GM21723 (cell line): Measurements from ENCODE around the gene SNX2.
"Not testable (repeated sequence)": the region's sequence is repeated elsewhere in the genome, so short reads cannot be mapped to it uniquely, and the experiment has no call there.

Experiments
- ATAC-seq: cut with Tn5 transposase; IDR thresholded peaks from one replicate; pipeline ENCODE4 v1.9.1; 2021; ENCODE audit warnings: mild to moderate bottlenecking, moderate library complexity; ENCODE audit not compliant: unreplicated experiment

Gene SNX2

GRCh38 chr5:122774861-122775549, at the start of gene SNX2:
Gene SNX2, plus strand, starts transcription at chr5:122775080. Its CDS starts 24 bp downstream, at chr5:122775104.
- peak; percentile 89 for ATAC-seq

- peak; percentile 47 for ATAC-seq
Measured at GRCh38 chr5:122727112-122727541, 47.8 kb upstream of the SNX2 start.

- ATAC-seq = no peak
Measured at GRCh38 chr5:122730037-122730436, 44.8 kb upstream of the SNX2 start.

GRCh38 chr5:122730456-122730855, 44.4 kb upstream of the SNX2 start:
- no peak for ATAC-seq

GRCh38 chr5:122736086-122736845, 38.6 kb upstream of the SNX2 start:
- ATAC-seq = peak; percentile 92

GRCh38 chr5:122738088-122738487, 36.8 kb upstream of the SNX2 start:
- no peak for ATAC-seq

- no peak for ATAC-seq
Measured at GRCh38 chr5:122741681-122742080, 33.2 kb upstream of the SNX2 start.

GRCh38 chr5:122743261-122743660, 31.6 kb upstream of the SNX2 start:
- ATAC-seq = no peak

GRCh38 chr5:122745597-122745996, 29.3 kb upstream of the SNX2 start:
- no peak for ATAC-seq

- no peak for ATAC-seq
Measured at GRCh38 chr5:122749886-122750285, 25.0 kb upstream of the SNX2 start.

- no peak for ATAC-seq
Measured at GRCh38 chr5:122751293-122751782, 23.5 kb upstream of the SNX2 start.

- ATAC-seq = no peak
Measured at GRCh38 chr5:122753500-122753899, 21.4 kb upstream of the SNX2 start.

GRCh38 chr5:122755783-122756182, 19.1 kb upstream of the SNX2 start:
- ATAC-seq = no peak

GRCh38 chr5:122756264-122756911, 18.5 kb upstream of the SNX2 start:
- peak; percentile 89 for ATAC-seq

- ATAC-seq = peak; percentile 58
Measured at GRCh38 chr5:122757285-122757684, 17.6 kb upstream of the SNX2 start.

GRCh38 chr5:122759241-122760070, 15.4 kb upstream of the SNX2 start:
- ATAC-seq = no peak

GRCh38 chr5:122760236-122760635, 14.6 kb upstream of the SNX2 start:
- no peak for ATAC-seq

- no peak for ATAC-seq
Measured at GRCh38 chr5:122761115-122761514, 13.8 kb upstream of the SNX2 start.

- ATAC-seq = not testable (repeated sequence)
Measured at GRCh38 chr5:122761896-122762295, 13.0 kb upstream of the SNX2 start.

- no peak for ATAC-seq
Measured at GRCh38 chr5:122766130-122766529, 8.8 kb upstream of the SNX2 start.

- no peak for ATAC-seq
Measured at GRCh38 chr5:122770477-122770876, 4.4 kb upstream of the SNX2 start.
